Measurements from ENCODE around the gene GATAD2A.

GATAD2A gene

GRCh38 chr19:19490214-19490968 is 84.9 kb downstream of the GATAD2A start:
- peak; percentile 78 for DNase-seq

- no peak for DNase-seq
Measured at GRCh38 chr19:19491321-19492025, 86.0 kb downstream of the GATAD2A start.

GRCh38 chr19:19492026-19492610 is 86.6 kb downstream of the GATAD2A start:
- no peak for DNase-seq

- DNase-seq, result no peak
Measured at GRCh38 chr19:19493841-19494546, 88.5 kb downstream of the GATAD2A start.

- DNase-seq, result no peak
Measured at GRCh38 chr19:19495614-19496603, 90.4 kb downstream of the GATAD2A start.

- no peak for DNase-seq
Measured at GRCh38 chr19:19498255-19498991, 92.9 kb downstream of the GATAD2A start.

- no peak for DNase-seq
Measured at GRCh38 chr19:19499272-19499995, 94.0 kb downstream of the GATAD2A start.

- DNase-seq, result no peak
Measured at GRCh38 chr19:19500975-19501644, 95.6 kb downstream of the GATAD2A start.

- DNase-seq, result no peak
Measured at GRCh38 chr19:19501798-19502197, 96.3 kb downstream of the GATAD2A start.

GRCh38 chr19:19502281-19502680 is 96.8 kb downstream of the GATAD2A start:
- no peak for DNase-seq

GRCh38 chr19:19502808-19503602 is 97.5 kb downstream of the GATAD2A start:
- DNase-seq, result no peak

- DNase-seq, result no peak
Measured at GRCh38 chr19:19504754-19505668, 99.5 kb downstream of the GATAD2A start.

GRCh38 chr19:19505669-19506326 is 100.3 kb downstream of the GATAD2A start:
- no peak for DNase-seq

GRCh38 chr19:19506592-19506991 is 101.1 kb downstream of the GATAD2A start:
- DNase-seq, result no peak

GRCh38 chr19:19507354-19507753 is 101.9 kb downstream of the GATAD2A start:
- no peak for DNase-seq

GRCh38 chr19:19508217-19508616 is 102.7 kb downstream of the GATAD2A start:
- no peak for DNase-seq

GRCh38 chr19:19510432-19510831 is 105.0 kb downstream of the GATAD2A start:
- DNase-seq, result no peak

All from central memory CD4-positive, alpha-beta T cell (primary cell).